Liver (tissue), 9 donors: ENCODE measurements around the gene ATP6V0E1. TPM values are rescaled to one million over a fixed set of nuclear protein-coding genes. Genes with fewer than 3 reads are reported as not detected.
"Not testable (repeated sequence)": the region's sequence is repeated elsewhere in the genome, so short reads cannot be mapped to it uniquely, and the experiment has no call there.

Experiments used
- DNase-seq: peaks from one replicate; pipeline ENCODE4 v3.0.0-alpha.2; 2017; ENCODE audit warnings: low spot score
- H3K27ac ChIP-seq, 2 donors: one replicate each; pipeline ENCODE4 v1.7.0; 2013; ENCODE audit warnings: inconsistent platforms in 2 of 2, low read length in 2 of 2, control low read depth in 1 of 2, low read depth in 1 of 2, mild to moderate bottlenecking in 1 of 2
- H3K27me3 ChIP-seq, 4 donors: one replicate each; pipeline versions ENCODE4 v1.6.1 to v1.7.0; 2013; ENCODE audit warnings: low read length in 3 of 4, inconsistent platforms in 1 of 4, mild to moderate bottlenecking in 1 of 4, moderate library complexity in 1 of 4; ENCODE audit not compliant: control insufficient read depth in 4 of 4, insufficient read depth in 4 of 4
- H3K36me3 ChIP-seq, 4 donors: one replicate each; pipeline versions ENCODE4 v1.6.1 to v1.7.0; 2013; ENCODE audit warnings: low read length in 3 of 4, mild to moderate bottlenecking in 3 of 4, low read depth in 1 of 4, moderate library complexity in 1 of 4; ENCODE audit not compliant: control insufficient read depth in 4 of 4, insufficient read depth in 3 of 4
- H3K4me1 ChIP-seq, 4 donors: one replicate each; pipeline versions ENCODE4 v1.6.1 to v1.7.0; 2013; ENCODE audit warnings: low read length in 3 of 4, mild to moderate bottlenecking in 3 of 4, moderate library complexity in 1 of 4; ENCODE audit not compliant: control insufficient read depth in 4 of 4, insufficient read depth in 4 of 4
- H3K4me3 ChIP-seq, 3 donors: one replicate each; pipeline versions ENCODE4 v1.6.1 to v1.7.0; 2013; ENCODE audit warnings: low read length in 3 of 3, control low read depth in 1 of 3, low read depth in 1 of 3, mild to moderate bottlenecking in 1 of 3
- H3K9ac ChIP-seq, 2 donors: one replicate each; pipeline ENCODE4 v1.7.0; 2013; ENCODE audit warnings: low read length in 2 of 2, mild to moderate bottlenecking in 2 of 2, moderate library complexity in 2 of 2, control low read depth in 1 of 2, low read depth in 1 of 2
- H3K9me3 ChIP-seq, 4 donors: one replicate each; pipeline versions ENCODE4 v1.6.1 to v1.7.0; 2013; ENCODE audit warnings: low read length in 3 of 4; ENCODE audit not compliant: control insufficient read depth in 4 of 4
- CTCF ChIP-seq: fragments of 150-350 bp; IDR thresholded peaks from 2 replicates; pipeline ENCODE4 v1.5.1; 2017; ENCODE audit warnings: improper control_type of control experiment, low read depth, low read length; ENCODE audit not compliant: missing input control
- EGR1 ChIP-seq, 2 donors: IDR thresholded peaks; 2 replicates each; pipeline ENCODE4 v1.6.1; 2016 to 2018; ENCODE audit warnings: antibody characterized with exemption in 2 of 2, low read depth in 2 of 2
- GABPA ChIP-seq, 2 donors: IDR thresholded peaks in 1 of 2; conservative IDR thresholded peaks in 1 of 2; 2 replicates each; pipeline ENCODE4 v1.6.1; 2016; ENCODE audit warnings: antibody characterized with exemption in 2 of 2, mild to moderate bottlenecking in 1 of 2, moderate library complexity in 1 of 2
- HNF4A ChIP-seq, 2 donors: conservative IDR thresholded peaks; 2 replicates each; pipeline ENCODE4 v1.6.1; 2016; ENCODE audit warnings: antibody characterized with exemption in 2 of 2, mild to moderate bottlenecking in 2 of 2
- RAD21 ChIP-seq, 2 donors: IDR thresholded peaks; 2 replicates each; pipeline ENCODE4 v1.6.1; 2016; ENCODE audit warnings: antibody characterized with exemption in 2 of 2, mild to moderate bottlenecking in 2 of 2
- REST ChIP-seq: IDR thresholded peaks from 2 replicates; pipeline ENCODE4 v1.6.1; 2016; ENCODE audit warnings: antibody characterized with exemption, mild to moderate bottlenecking
- RXRA ChIP-seq, 2 donors: IDR thresholded peaks; 2 replicates each; pipeline ENCODE4 v1.6.1; 2017 to 2018; ENCODE audit warnings: antibody characterized with exemption in 2 of 2, mild to moderate bottlenecking in 1 of 2
- SP1 ChIP-seq: IDR thresholded peaks from 2 replicates; pipeline ENCODE4 v1.6.1; 2018; ENCODE audit warnings: antibody characterized with exemption, mild to moderate bottlenecking
- YY1 ChIP-seq: IDR thresholded peaks from 2 replicates; pipeline ENCODE4 v1.6.1; 2016; ENCODE audit warnings: antibody characterized with exemption, mild to moderate bottlenecking
- WGBS: extraction: QIAGEN DNeasy Blood & Tissue Kit; methylation state at CpG from one replicate; pipeline ENCODE4 v1.1.7; 2013; 5-methylcytosine and 5-hydroxymethylcytosine counted together
- polyA plus RNA-seq, 2 donors: library from polyadenylated mRNA; stranded (reverse) in 1 of 2; unstranded in 1 of 2; fragments of 200-250 nt in 1 of 2; fragments of >200 nt in 1 of 2; fragmentation: Nextera tagmentation in 1 of 2; extraction: Ambion mirVana in 1 of 2; gene quantifications; one replicate each; pipeline versions ENCODE4 v1.2.1 to v1.2.3, GENCODE V29; 2013 to 2015
- total RNA-seq, 2 donors: library from RNA; depleted of rRNA; stranded (reverse); fragments of >200 nt; gene quantifications; one replicate each; pipeline ENCODE4 v1.2.3, GENCODE V29; 2014
- TF ChIP-seq, protein P1 (sequence below): IDR thresholded peaks from 2 replicates; pipeline ENCODE4 v1.6.1; 2016; ENCODE audit warnings: antibody characterized with exemption
- donor health status: healthy.
- donor health status: healthy.
- donor health status: healthy.
- donor health status: healthy.
- donor health status: healthy.

The ATP6V0E1 gene
- total and polyA plus RNA-seq, 4 donors, result 56.6 to 396 (median 111) TPM

DNA sequence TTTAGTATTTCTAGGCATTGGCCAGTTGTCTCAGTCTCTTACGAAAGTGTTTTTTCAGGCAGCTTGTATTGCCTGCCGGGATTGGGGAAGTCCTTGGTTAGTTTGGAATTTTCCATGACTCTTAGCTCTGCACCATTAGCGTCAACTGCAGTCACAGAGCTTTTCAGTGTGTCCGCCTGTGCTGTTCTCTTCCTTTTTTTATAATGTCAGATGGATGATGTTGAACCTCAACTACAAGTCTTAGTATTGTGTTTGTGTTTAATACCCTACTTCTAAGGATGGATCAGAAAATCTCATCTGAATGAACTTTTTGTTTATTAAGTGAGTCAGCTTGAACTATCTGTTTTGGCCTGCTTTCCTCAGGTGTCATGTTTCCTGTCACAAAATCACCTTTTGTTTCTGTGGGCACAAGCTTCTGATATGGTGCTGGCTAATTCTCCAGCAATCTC lies 33.1 kb downstream of the ATP6V0E1 start:
- peak overlapping the region; percentile 42 to 73 for H3K27ac ChIP-seq
- WGBS, result 46% methylated on average over 4 of the region's 4 CpGs
- peaks cover 0 to 10% (median 9%) of the 10 kb centered on the region in 4 donors for H3K36me3 ChIP-seq
- H3K4me3 ChIP-seq, result no peak overlapping the region
- H3K9me3 ChIP-seq, result no peaks in the 10 kb centered on the region
- DNase-seq, result no peak
- no peaks in the 10 kb centered on the region for H3K27me3 ChIP-seq
- peaks cover 4 to 20% (median 10%) of the 10 kb centered on the region in 4 donors for H3K4me1 ChIP-seq
- H3K9ac ChIP-seq, result peak overlapping the region in 1 of 2 donors; percentile 39
- TF ChIP-seq CTCF, result no peak
- peak; percentile 21 for TF ChIP-seq YY1
- TF ChIP-seq RAD21 (IDR thresholded peaks at IDR 0.05), result peak in 1 of 2 donors; percentile 7
- no peak for TF ChIP-seq GABPA (IDR thresholded peaks at IDR 0.05 in 1 of 2, conservative IDR thresholded peaks at IDR 0.05 in 1 of 2)
- TF ChIP-seq EGR1 (IDR thresholded peaks at IDR 0.05; ENCODE audit: low read depth in 2 of 2), result peak in 1 of 2 donors; percentile 69
- TF ChIP-seq, protein P1, sequence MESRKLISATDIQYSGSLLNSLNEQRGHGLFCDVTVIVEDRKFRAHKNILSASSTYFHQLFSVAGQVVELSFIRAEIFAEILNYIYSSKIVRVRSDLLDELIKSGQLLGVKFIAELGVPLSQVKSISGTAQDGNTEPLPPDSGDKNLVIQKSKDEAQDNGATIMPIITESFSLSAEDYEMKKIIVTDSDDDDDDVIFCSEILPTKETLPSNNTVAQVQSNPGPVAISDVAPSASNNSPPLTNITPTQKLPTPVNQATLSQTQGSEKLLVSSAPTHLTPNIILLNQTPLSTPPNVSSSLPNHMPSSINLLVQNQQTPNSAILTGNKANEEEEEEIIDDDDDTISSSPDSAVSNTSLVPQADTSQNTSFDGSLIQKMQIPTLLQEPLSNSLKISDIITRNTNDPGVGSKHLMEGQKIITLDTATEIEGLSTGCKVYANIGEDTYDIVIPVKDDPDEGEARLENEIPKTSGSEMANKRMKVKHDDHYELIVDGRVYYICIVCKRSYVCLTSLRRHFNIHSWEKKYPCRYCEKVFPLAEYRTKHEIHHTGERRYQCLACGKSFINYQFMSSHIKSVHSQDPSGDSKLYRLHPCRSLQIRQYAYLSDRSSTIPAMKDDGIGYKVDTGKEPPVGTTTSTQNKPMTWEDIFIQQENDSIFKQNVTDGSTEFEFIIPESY, result peak; percentile 40
- peak in 1 of 2 donors; percentile 49 for TF ChIP-seq RXRA (IDR thresholded peaks at IDR 0.05)
- TF ChIP-seq SP1, result peak; percentile 47
- peak; percentile 13 for TF ChIP-seq REST
- TF ChIP-seq HNF4A (conservative IDR thresholded peaks at IDR 0.05), result peak in 1 of 2 donors; percentile 22

GRCh38 chr5:173017087-173017486 lies 33.5 kb downstream of the ATP6V0E1 start:
- H3K4me1 ChIP-seq, result peaks cover 4 to 18% (median 10%) of the 10 kb centered on the region in 4 donors
- not testable (repeated sequence) for DNase-seq, H3K9ac ChIP-seq

More at GRCh38 chr5:173017087-173017486, 33.5 kb downstream of the ATP6V0E1 start:
- not testable (repeated sequence) for H3K36me3 ChIP-seq, H3K4me3 ChIP-seq, H3K27me3 ChIP-seq, H3K9me3 ChIP-seq
- WGBS, result 92% methylated on average over 15 of the region's 15 CpGs
- peak overlapping the region; percentile 42 to 73 for H3K27ac ChIP-seq
